Spleen (tissue), 11 donors: ENCODE data around the gene TCEANC2. TPM values are rescaled to one million over a fixed set of nuclear protein-coding genes. Genes with fewer than 3 reads are reported as not detected.

Experiments
- DNase-seq: peaks from one replicate; pipeline ENCODE4 v3.0.0-alpha.2; 2020
- H3K27ac ChIP-seq, 8 donors: fragments of 200-600 bp; sonication (generic) in 7 of 8; 1 replicate in 4 of 8; 2 replicates in 4 of 8; pipeline versions ENCODE4 v1.5.0 to v1.8.0; 2016 to 2021; ENCODE audit warnings: inconsistent platforms in 4 of 8, mild to moderate bottlenecking in 4 of 8, moderate library complexity in 1 of 8
- H3K27me3 ChIP-seq, 7 donors: fragments of 200-600 bp; sonication (generic) in 6 of 7; replicated peaks in 1 of 7; 1 replicate in 4 of 7; 2 replicates in 3 of 7; pipeline versions ENCODE4 v1.5.0 to v1.8.0; 2016 to 2021; ENCODE audit warnings: inconsistent platforms in 3 of 7, mild to moderate bottlenecking in 1 of 7
- H3K36me3 ChIP-seq, 6 donors: fragments of 200-600 bp; sonication (generic) in 5 of 6; 1 replicate in 4 of 6; 2 replicates in 2 of 6; pipeline versions ENCODE4 v1.5.0 to v1.8.0; 2016 to 2021; ENCODE audit warnings: inconsistent platforms in 2 of 6
- H3K4me1 ChIP-seq, 6 donors: fragments of 200-600 bp; sonication (generic) in 5 of 6; 1 replicate in 3 of 6; 2 replicates in 3 of 6; pipeline versions ENCODE4 v1.5.0 to v1.8.0; 2016 to 2021; ENCODE audit warnings: inconsistent platforms in 3 of 6
- H3K4me3 ChIP-seq, 8 donors: fragments of 200-600 bp; sonication (generic) in 7 of 8; 1 replicate in 4 of 8; 2 replicates in 4 of 8; pipeline versions ENCODE4 v1.5.0 to v1.8.0; 2016 to 2021; ENCODE audit warnings: inconsistent platforms in 4 of 8, mild to moderate bottlenecking in 4 of 8, moderate library complexity in 2 of 8
- H3K9me3 ChIP-seq, 8 donors: fragments of 200-600 bp; sonication (generic) in 7 of 8; 1 replicate in 4 of 8; 2 replicates in 4 of 8; pipeline versions ENCODE4 v1.5.0 to v1.8.0; 2016 to 2021; ENCODE audit warnings: inconsistent platforms in 4 of 8
- CTCF ChIP-seq, 11 experiments: fragments of 200-600 bp in 7 of 11; fragments of 450-650 bp in 4 of 11; sonication (generic) in 4 of 11; IDR thresholded peaks in 8 of 11; conservative IDR thresholded peaks in 3 of 11; 1 replicate in 7 of 11; 2 replicates in 4 of 11; pipeline versions ENCODE4 v1.4.0 to v1.8.0; 2016 to 2021; ENCODE audit warnings: antibody characterized with exemption in 11 of 11, inconsistent platforms in 4 of 11, mild to moderate bottlenecking in 1 of 11
- POLR2A ChIP-seq, 3 donors: fragments of 450-650 bp; IDR thresholded peaks; one replicate each; pipeline ENCODE4 v1.5.1; 2017; ENCODE audit warnings: antibody characterized with exemption in 3 of 3, mild to moderate bottlenecking in 1 of 3
- POLR2AphosphoS5 ChIP-seq, 3 donors: sonication (generic); formaldehyde crosslinking; IDR thresholded peaks; one replicate each; pipeline ENCODE4 v1.5.1; 2017; ENCODE audit warnings: antibody characterized with exemption in 3 of 3
- WGBS, 5 donors: extraction: QIAGEN DNeasy Blood & Tissue Kit in 3 of 5; methylation state at CpG; one replicate each; pipeline versions ENCODE4 v1.1.5 to v1.1.7; 2013 to 2018; 5-methylcytosine and 5-hydroxymethylcytosine counted together
- intact Hi-C: fragments of 100-400 bp; cut with DNase I; formaldehyde crosslinking; loops from one replicate; pipeline ENCODE4 v1.15.0; 2023; ENCODE audit warnings: low total_unique reads
- polyA plus RNA-seq, 3 donors: library from polyadenylated mRNA; stranded (reverse); fragments of 200-250 nt; gene quantifications; one replicate each; pipeline ENCODE4 v1.2.1, GENCODE V29; 2013
- total RNA-seq, 7 donors: library from RNA; depleted of rRNA in 3 of 7; stranded (reverse); fragments of >200 nt in 3 of 7; fragmentation: NEBNext Ultra II Directional in 4 of 7; extraction: Animal tissue kit (Norgen Biotek cat#: 25700) in 4 of 7; gene quantifications; one replicate each; pipeline versions ENCODE4 v1.1.0 to v1.2.1, GENCODE V29; 2016 to 2021
- donor health status: healthy with polysubstance abuse.
- donor health status: DM: no; HTN: no; CAD: no; lungs with moderate emphysema.
- donor health status: DM: no; HTN: no; CAD: no.
- donor health status: Bipolar disorder and iron deficiency.
- donor health status: healthy.
- donor health status: DM: no; HTN: no; CAD: no.
- donor health status: DM: yes; HTN: yes; CAD: no.

TCEANC2 gene
- total and polyA plus RNA-seq, 10 donors = 1.9 to 12.7 (median 6.4) TPM

- H3K4me3 ChIP-seq = no peak overlapping the region
- DNase-seq = no peak
- H3K27ac ChIP-seq = no peak overlapping the region
- intact Hi-C loops = no loop called here
- H3K9me3 ChIP-seq = peaks cover 0 to 4% (median 0%) of the 10 kb centered on the region in 8 donors
- 63 to 72% (median 67%) methylated on average over 9 of the region's 9 CpGs for WGBS, 5 donors
- H3K4me1 ChIP-seq = peaks cover 0 to 9% (median under 1%) of the 10 kb centered on the region in 6 donors
- no peak for TF ChIP-seq POLR2A (IDR thresholded peaks at IDR 0.05)
- TF ChIP-seq POLR2AphosphoS5 (IDR thresholded peaks at IDR 0.05) = no peak
- TF ChIP-seq CTCF (IDR thresholded peaks at IDR 0.05 in 8 of 11, conservative IDR thresholded peaks at IDR 0.05 in 3 of 11) = no peak
- H3K27me3 ChIP-seq = no peaks in the 10 kb centered on the region
- H3K36me3 ChIP-seq = no peaks in the 10 kb centered on the region
Observed at GRCh38 chr1:54142146-54142900, 88.9 kb downstream of the TCEANC2 start.

GRCh38 chr1:54144366-54144765, 91.0 kb downstream of the TCEANC2 start:
- Histone ChIP-seq H3K36me3 (no peaks in the 10 kb centered on the region), H3K27me3 (no peaks in the 10 kb centered on the region), H3K9me3 (no peaks in the 10 kb centered on the region), H3K27ac (no peak overlapping the region), H3K4me3 (no peak overlapping the region), H3K4me1 (peaks cover 0 to 6% (median 0%) of the 10 kb centered on the region in 6 donors)
- 89 to 98% (median 93%) methylated on average over 9 to 11 of the region's 11 CpGs for WGBS, 5 donors
- no peak for TF ChIP-seq POLR2AphosphoS5 (IDR thresholded peaks at IDR 0.05)
- no peak for TF ChIP-seq CTCF (IDR thresholded peaks at IDR 0.05 in 8 of 11, conservative IDR thresholded peaks at IDR 0.05 in 3 of 11)
- TF ChIP-seq POLR2A (IDR thresholded peaks at IDR 0.05) = no peak
- intact Hi-C loops = no loop called here
- DNase-seq = peak; percentile 40

- DNase-seq = peak; percentile 36
- no peak for TF ChIP-seq POLR2A (IDR thresholded peaks at IDR 0.05)
- TF ChIP-seq CTCF (IDR thresholded peaks at IDR 0.05 in 8 of 11, conservative IDR thresholded peaks at IDR 0.05 in 3 of 11) = no peak
- no peak for TF ChIP-seq POLR2AphosphoS5 (IDR thresholded peaks at IDR 0.05)
- Histone ChIP-seq H3K27me3 (no peaks in the 10 kb centered on the region), H3K27ac (no peak overlapping the region), H3K36me3 (no peaks in the 10 kb centered on the region), H3K4me1 (peaks cover 0 to 11% (median 3%) of the 10 kb centered on the region in 6 donors), H3K4me3 (no peak overlapping the region), H3K9me3 (no peaks in the 10 kb centered on the region)
- WGBS, 5 donors = 77 to 95% (median 87%) methylated on average over 3 of the region's 3 CpGs
- intact Hi-C loops = no loop called here
Observed at GRCh38 chr1:54149734-54150133, 96.3 kb downstream of the TCEANC2 start.

GRCh38 chr1:54151013-54151412, 97.6 kb downstream of the TCEANC2 start:
- H3K27ac ChIP-seq = no peak overlapping the region
- H3K36me3 ChIP-seq = no peaks in the 10 kb centered on the region
- TF ChIP-seq POLR2AphosphoS5 (IDR thresholded peaks at IDR 0.05) (no peak), CTCF (IDR thresholded peaks at IDR 0.05 in 8 of 11, conservative IDR thresholded peaks at IDR 0.05 in 3 of 11) (no peak), POLR2A (IDR thresholded peaks at IDR 0.05) (no peak)
- 79 to 95% (median 93%) methylated on average over 5 of the region's 5 CpGs for WGBS, 5 donors
- intact Hi-C loops = no loop called here
- peaks cover 0 to 11% (median 0%) of the 10 kb centered on the region in 6 donors for H3K4me1 ChIP-seq
- DNase-seq = peak; percentile 31
- H3K27me3 ChIP-seq = no peaks in the 10 kb centered on the region
- H3K9me3 ChIP-seq = no peaks in the 10 kb centered on the region
- no peak overlapping the region for H3K4me3 ChIP-seq
